ENCODE measurements around the gene ZNF784. TPM values are rescaled to one million over a fixed set of nuclear protein-coding genes. Genes with fewer than 3 reads are reported as not detected.

ZNF784 gene
- total and polyA plus RNA-seq, 12 donors, result 3.5 to 16.3 (median 9.5) TPM

GRCh38 chr19:55615543-55616394 is 8.6 kb downstream of the ZNF784 start:
- peaks cover 10 to 27% of the 10 kb centered on the region in 2 donors for H3K4me1 ChIP-seq (replicated peaks in 1 of 2)
- intact Hi-C loops (cut with DNase I), result no loop called here
- no peak for DNase-seq
- H3K27me3 ChIP-seq, result no peaks in the 10 kb centered on the region
- WGBS, 4 donors, result 95 to 98% (median 97%) methylated on average over 32 to 88 of the region's 88 CpGs
- no peak overlapping the region for H3K27ac ChIP-seq
- no peak overlapping the region for H3K4me3 ChIP-seq
- TF ChIP-seq CTCF (IDR thresholded peaks at IDR 0.05), result no peak
- TF ChIP-seq POLR2A (IDR thresholded peaks at IDR 0.05), result no peak
- H3K36me3 ChIP-seq (replicated peaks in 1 of 2), result peaks cover 0 to 29% of the 10 kb centered on the region in 2 donors
- no peaks in the 10 kb centered on the region for H3K9me3 ChIP-seq (replicated peaks in 1 of 3)

- 77 to 92% (median 82%) methylated on average over 35 to 98 of the region's 98 CpGs for WGBS, 4 donors
- intact Hi-C loops (cut with DNase I), result no loop called here
- TF ChIP-seq CTCF (IDR thresholded peaks at IDR 0.05), result no peak
- no peak for TF ChIP-seq POLR2A (IDR thresholded peaks at IDR 0.05)
- Histone ChIP-seq H3K27me3 (no peaks in the 10 kb centered on the region), H3K36me3 (replicated peaks in 1 of 2) (peaks cover 0 to 26% of the 10 kb centered on the region in 2 donors), H3K27ac (no peak overlapping the region), H3K9me3 (replicated peaks in 1 of 3) (no peaks in the 10 kb centered on the region), H3K4me3 (no peak overlapping the region), H3K4me1 (replicated peaks in 1 of 2) (peaks cover 10 to 27% of the 10 kb centered on the region in 2 donors)
- DNase-seq, result no peak
Measured at GRCh38 chr19:55614711-55615542, 9.4 kb downstream of the ZNF784 start.

GRCh38 chr19:55613930-55614710 is 10.2 kb downstream of the ZNF784 start:
- no peak for TF ChIP-seq CTCF (IDR thresholded peaks at IDR 0.05)
- no peak for TF ChIP-seq POLR2A (IDR thresholded peaks at IDR 0.05)
- Histone ChIP-seq H3K27ac (no peak overlapping the region), H3K36me3 (replicated peaks in 1 of 2) (peaks cover 0 to 26% of the 10 kb centered on the region in 2 donors), H3K9me3 (replicated peaks in 1 of 3) (no peaks in the 10 kb centered on the region), H3K4me1 (replicated peaks in 1 of 2) (peaks cover 10 to 23% of the 10 kb centered on the region in 2 donors), H3K4me3 (no peak overlapping the region), H3K27me3 (no peaks in the 10 kb centered on the region)
- 84 to 91% (median 89%) methylated on average over 33 to 75 of the region's 75 CpGs for WGBS, 4 donors
- DNase-seq, result no peak
- intact Hi-C loops (cut with DNase I), result no loop called here
